ENCODE measurements around the gene FBXL7. TPM values are rescaled to one million over a fixed set of nuclear protein-coding genes. Genes with fewer than 3 reads are reported as not detected.

FBXL7 gene
- total and polyA plus RNA-seq, 2 donors (not counting 3 experiments of a cell fraction or from before 2014, with no cell fraction given) = 23.5 to 32.2 TPM

- H3K4me1 ChIP-seq (ENCODE audit: control insufficient read depth, extremely low read depth, insufficient read depth, low read length) = peaks cover 8% of the 10 kb centered on the region
- no peaks in the 10 kb centered on the region for H3K27me3 ChIP-seq (ENCODE audit: control insufficient read depth in 2 of 2, insufficient read depth in 2 of 2, low read length in 2 of 2)
- CTCF ChIA-PET = interaction anchor here (0.9 to 1.7 kb wide), 3 partner anchors 10 to 185 kb away, joined by 3 to 4 read pairs (median 3); no protein-coding TSS in a partner anchor
- no peak overlapping the region for H3K4me3 ChIP-seq (replicated peaks in 1 of 3; ENCODE audit: insufficient read depth in 1 of 3, low read depth in 1 of 3, low read length in 3 of 3)
- peaks cover 13% of the 10 kb centered on the region for H3K79me2 ChIP-seq (ENCODE audit: control insufficient read depth, insufficient read depth, low read length)
- peaks cover 2% of the 10 kb centered on the region for H4K20me1 ChIP-seq (replicated peaks; ENCODE audit: control insufficient read depth, extremely low read depth, insufficient read depth, low read length)
- H2AFZ ChIP-seq (ENCODE audit: low read depth, low read length) = no peak overlapping the region
- FAIRE-seq (no peak), DNase-seq (ENCODE audit: low read depth, low spot score) (no peak)
- no peaks in the 10 kb centered on the region for H3K9me3 ChIP-seq (replicated peaks; ENCODE audit: control insufficient read depth, insufficient read depth, low read length)
- TF ChIP-seq GATA2 (IDR thresholded peaks at IDR 0.05; ENCODE audit: insufficient read depth, insufficient read length, low read depth, low read length) = no peak
- no peak for TF ChIP-seq POLR2AphosphoS5 (IDR thresholded peaks at IDR 0.05; ENCODE audit: insufficient read depth, low read depth, low read length)
- no peak for TF ChIP-seq MYC (IDR thresholded peaks at IDR 0.05; ENCODE audit: low read depth, low read length)
- TF ChIP-seq POLR2A (IDR thresholded peaks at IDR 0.05; ENCODE audit: low read depth, low read length) = no peak
- no peak for TF ChIP-seq MAX (IDR thresholded peaks at IDR 0.05; ENCODE audit: insufficient read depth, insufficient read length)
- no peak for TF ChIP-seq EZH2 (IDR thresholded peaks at IDR 0.05; ENCODE audit: borderline replicate concordance, low read depth, low read length, severe bottlenecking)
- TF ChIP-seq FOS (IDR thresholded peaks at IDR 0.05; ENCODE audit: borderline replicate concordance, insufficient read depth, low read length) = no peak
- TF ChIP-seq CTCF (IDR thresholded peaks at IDR 0.05; ENCODE audit: extremely low read depth in 1 of 2, insufficient read depth in 1 of 2, low read depth in 1 of 2, low read length in 2 of 2) = no peak
- no peak for TF ChIP-seq JUN (IDR thresholded peaks at IDR 0.05; ENCODE audit: borderline replicate concordance, insufficient read depth, insufficient read length, low read depth)
- H3K27ac ChIP-seq (ENCODE audit: insufficient read depth, low read depth, low read length) = no peak overlapping the region
- no TSS peak for BruUV-seq (replicated peaks)
- H3K9ac ChIP-seq (replicated peaks; ENCODE audit: extremely low read depth, insufficient read depth, low read length) = no peak overlapping the region
- no peaks in the 10 kb centered on the region for H3K36me3 ChIP-seq (ENCODE audit: control insufficient read depth in 2 of 2, extremely low read depth in 1 of 2, insufficient read depth in 2 of 2, low read length in 2 of 2)
- H3K4me2 ChIP-seq (ENCODE audit: insufficient read depth, low read length) = no peak overlapping the region
- intact Hi-C loops (cut with micrococcal nuclease) (no loop called here), dilution Hi-C loops (cut with MboI; ENCODE audit: extremely low pct_ligation_motif_present, low sequenced_read_pairs) (no loop called here)
- POLR2A ChIA-PET = no interaction called here
- peaks cover 2% of the 10 kb centered on the region for H3K9me1 ChIP-seq (replicated peaks; ENCODE audit: control insufficient read depth, extremely low read depth, insufficient read depth, low read length)
Measured at GRCh38 chr5:15639288-15639687, 139.3 kb downstream of the FBXL7 start.

All from endothelial cell of umbilical vein (primary cell).